HG03064 (cell line): Measurements from ENCODE around the gene TTC8.

Experiments used
- ATAC-seq: cut with Tn5 transposase; IDR thresholded peaks from one replicate; pipeline ENCODE4 v1.9.1; 2021; ENCODE audit warnings: low read depth; ENCODE audit not compliant: unreplicated experiment

TTC8 gene

GRCh38 chr14:88863167-88863566 is 38.7 kb downstream of the TTC8 start:
- ATAC-seq: no peak

GRCh38 chr14:88864198-88864597 is 39.7 kb downstream of the TTC8 start:
- ATAC-seq: no peak

- no peak for ATAC-seq
These were observed 41.9 kb downstream of the TTC8 start for GRCh38 chr14:88866305-88866704.

GRCh38 chr14:88868558-88869159 is 44.2 kb downstream of the TTC8 start:
- no peak for ATAC-seq

- ATAC-seq: no peak
These were observed 46.3 kb downstream of the TTC8 start for GRCh38 chr14:88870777-88871176.

GRCh38 chr14:88871429-88871828 is 47.0 kb downstream of the TTC8 start:
- no peak for ATAC-seq

- ATAC-seq: no peak
These were observed 48.5 kb downstream of the TTC8 start for GRCh38 chr14:88872976-88873375.

- ATAC-seq: no peak
These were observed 52.7 kb downstream of the TTC8 start for GRCh38 chr14:88877192-88877591.

GRCh38 chr14:88879022-88879421 is 54.6 kb downstream of the TTC8 start:
- no peak for ATAC-seq

GRCh38 chr14:88882236-88882635 is 57.8 kb downstream of the TTC8 start:
- ATAC-seq: no peak

GRCh38 chr14:88895116-88895515 is 70.7 kb downstream of the TTC8 start:
- no peak for ATAC-seq

- no peak for ATAC-seq
These were observed 76.7 kb downstream of the TTC8 start for GRCh38 chr14:88901189-88901588.

- ATAC-seq: no peak
These were observed 77.5 kb downstream of the TTC8 start for GRCh38 chr14:88901991-88902390.

GRCh38 chr14:88902850-88903249 is 78.4 kb downstream of the TTC8 start:
- no peak for ATAC-seq

GRCh38 chr14:88904206-88904647 is 79.8 kb downstream of the TTC8 start:
- ATAC-seq: no peak

GRCh38 chr14:88904864-88905263 is 80.4 kb downstream of the TTC8 start:
- no peak for ATAC-seq

- no peak for ATAC-seq
These were observed 83.8 kb downstream of the TTC8 start for GRCh38 chr14:88908216-88908615.

GRCh38 chr14:88910386-88910785 is 85.9 kb downstream of the TTC8 start:
- ATAC-seq: no peak

GRCh38 chr14:88911809-88912208 is 87.4 kb downstream of the TTC8 start:
- ATAC-seq: no peak

- ATAC-seq: no peak
These were observed 90.5 kb downstream of the TTC8 start for GRCh38 chr14:88914956-88915355.

GRCh38 chr14:88919502-88919901 is 95.1 kb downstream of the TTC8 start:
- no peak for ATAC-seq
